Stomach (tissue), 4 donors: ENCODE measurements around the gene REPIN1.

Experiments
- POLR2A ChIP-seq, 4 donors: fragments of 450-650 bp; IDR thresholded peaks; one replicate each; pipeline ENCODE4 v1.6.1; 2016; ENCODE audit warnings: antibody characterized with exemption in 4 of 4, control low read depth in 2 of 4, mild to moderate bottlenecking in 1 of 4, moderate library complexity in 1 of 4
- TF ChIP-seq, protein P1 (sequence below), 7 experiments: fragments of 450-650 bp in 4 of 7; fragments of 200-600 bp in 3 of 7; sonication (generic) in 3 of 7; IDR thresholded peaks; one replicate each; pipeline ENCODE4 v1.5.1; 2016 to 2019; ENCODE audit warnings: antibody characterized with exemption in 7 of 7, control low read depth in 2 of 7, mild to moderate bottlenecking in 1 of 7

DNA sequence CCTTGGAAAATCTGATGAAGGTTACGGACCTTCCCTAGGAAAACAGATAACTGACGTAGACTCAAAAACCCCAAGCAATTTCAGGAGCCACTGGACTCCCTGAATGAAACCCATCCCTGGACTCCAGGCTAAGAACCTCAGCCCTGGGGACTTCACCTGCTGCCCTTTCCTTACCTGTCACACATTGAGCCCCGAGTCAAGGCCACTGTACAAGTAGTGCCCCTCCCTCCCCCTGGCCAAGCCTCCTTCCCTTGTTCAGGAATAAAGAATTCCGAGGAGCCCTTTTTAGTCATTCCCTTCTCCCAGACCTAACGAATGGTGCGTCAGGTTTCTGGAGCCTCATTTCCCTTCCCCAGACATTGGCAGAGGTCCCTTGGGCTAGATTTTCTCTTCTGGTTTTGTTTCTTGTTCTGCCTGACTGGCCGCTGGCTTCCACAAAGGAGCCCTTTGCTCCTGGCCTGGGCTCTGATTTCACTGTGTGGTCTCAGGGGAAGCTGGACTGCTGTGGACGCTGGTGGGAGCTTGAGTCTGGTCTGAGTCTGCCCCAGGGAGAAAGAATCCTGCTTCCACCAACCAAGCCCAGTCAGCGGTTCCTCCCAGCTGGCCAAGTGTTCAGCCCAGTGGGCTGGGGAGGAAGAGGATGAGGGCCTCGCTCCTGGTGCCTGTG lies 42.2 kb downstream of the REPIN1 start:
- TF ChIP-seq, protein P1, sequence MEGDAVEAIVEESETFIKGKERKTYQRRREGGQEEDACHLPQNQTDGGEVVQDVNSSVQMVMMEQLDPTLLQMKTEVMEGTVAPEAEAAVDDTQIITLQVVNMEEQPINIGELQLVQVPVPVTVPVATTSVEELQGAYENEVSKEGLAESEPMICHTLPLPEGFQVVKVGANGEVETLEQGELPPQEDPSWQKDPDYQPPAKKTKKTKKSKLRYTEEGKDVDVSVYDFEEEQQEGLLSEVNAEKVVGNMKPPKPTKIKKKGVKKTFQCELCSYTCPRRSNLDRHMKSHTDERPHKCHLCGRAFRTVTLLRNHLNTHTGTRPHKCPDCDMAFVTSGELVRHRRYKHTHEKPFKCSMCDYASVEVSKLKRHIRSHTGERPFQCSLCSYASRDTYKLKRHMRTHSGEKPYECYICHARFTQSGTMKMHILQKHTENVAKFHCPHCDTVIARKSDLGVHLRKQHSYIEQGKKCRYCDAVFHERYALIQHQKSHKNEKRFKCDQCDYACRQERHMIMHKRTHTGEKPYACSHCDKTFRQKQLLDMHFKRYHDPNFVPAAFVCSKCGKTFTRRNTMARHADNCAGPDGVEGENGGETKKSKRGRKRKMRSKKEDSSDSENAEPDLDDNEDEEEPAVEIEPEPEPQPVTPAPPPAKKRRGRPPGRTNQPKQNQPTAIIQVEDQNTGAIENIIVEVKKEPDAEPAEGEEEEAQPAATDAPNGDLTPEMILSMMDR (IDR thresholded peaks at IDR 0.05) = no peak
- TF ChIP-seq POLR2A (IDR thresholded peaks at IDR 0.05) = no peak
